Lung (tissue), 12 donors: ENCODE results near the gene PCDHB8. TPM values are rescaled to one million over a fixed set of nuclear protein-coding genes. Genes with fewer than 3 reads are reported as not detected.
"Not testable (repeated sequence)": the region's sequence is repeated elsewhere in the genome, so short reads cannot be mapped to it uniquely, and the experiment has no call there.

Source experiments
- ATAC-seq: fragments of 200-7000 bp; cut with Tn5 transposase; one replicate; pipeline ENCODE4 v1.9.1; 2020; ENCODE audit warnings: moderate number of reproducible peaks; ENCODE audit not compliant: insufficient read depth, low FRiP score
- DNase-seq, 3 donors: peaks; one replicate each; pipeline ENCODE4 v3.0.0-alpha.2; 2013 to 2017
- H3K27ac ChIP-seq, 2 donors: one replicate each; pipeline ENCODE4 v1.5.1; 2013; ENCODE audit warnings: mild to moderate bottlenecking in 2 of 2, moderate library complexity in 2 of 2, control low read depth in 1 of 2, inconsistent platforms in 1 of 2, low read depth in 1 of 2, low read length in 1 of 2
- H3K27me3 ChIP-seq, 3 donors: one replicate each; pipeline ENCODE4 v1.5.1; 2013; ENCODE audit warnings: low read length in 2 of 3; ENCODE audit not compliant: control insufficient read depth in 3 of 3, insufficient read depth in 3 of 3
- H3K36me3 ChIP-seq, 4 donors: one replicate each; pipeline ENCODE4 v1.5.1; 2013; ENCODE audit warnings: low read length in 4 of 4, mild to moderate bottlenecking in 1 of 4, moderate library complexity in 1 of 4; ENCODE audit not compliant: control insufficient read depth in 4 of 4, insufficient read depth in 4 of 4
- H3K4me1 ChIP-seq, 5 donors: one replicate each; pipeline ENCODE4 v1.5.1; 2013; ENCODE audit warnings: low read length in 5 of 5, mild to moderate bottlenecking in 2 of 5, moderate library complexity in 1 of 5; ENCODE audit not compliant: control insufficient read depth in 5 of 5, insufficient read depth in 5 of 5
- H3K4me3 ChIP-seq: one replicate; pipeline ENCODE4 v1.5.1; 2013; ENCODE audit warnings: mild to moderate bottlenecking, control low read depth, moderate library complexity
- H3K9ac ChIP-seq, 2 donors: one replicate each; pipeline ENCODE4 v1.5.1; 2013; ENCODE audit warnings: low read length in 2 of 2, control low read depth in 1 of 2; ENCODE audit not compliant: insufficient read depth in 1 of 2
- H3K9me3 ChIP-seq, 4 donors: one replicate each; pipeline ENCODE4 v1.5.1; 2013; ENCODE audit warnings: low read length in 3 of 4, mild to moderate bottlenecking in 1 of 4, moderate library complexity in 1 of 4; ENCODE audit not compliant: control insufficient read depth in 4 of 4, insufficient read depth in 3 of 4
- CTCF ChIP-seq: IDR thresholded peaks from 2 replicates; pipeline ENCODE4 v1.5.1; 2012; ENCODE audit warnings: mild to moderate bottlenecking; ENCODE audit errors: control extremely low read depth, extremely low read depth
- whole genome bisulfite sequencing, 2 donors: extraction: QIAGEN DNeasy Blood & Tissue Kit; methylation state at CpG; one replicate each; pipeline ENCODE4 v1.1.7; 2013; 5-methylcytosine and 5-hydroxymethylcytosine counted together
- polyA plus RNA-seq, 2 donors: library from polyadenylated mRNA; stranded (reverse); fragments of 200-250 nt; gene quantifications; one replicate each; pipeline ENCODE4 v1.2.1, GENCODE V29; 2013
- total RNA-seq, 2 donors: library from RNA; depleted of rRNA in 1 of 2; stranded (reverse); fragments of >200 nt in 1 of 2; gene quantifications; one replicate each; pipeline ENCODE4 v1.2.1, GENCODE V29; 2014 to 2021
- donor health status: control.
- donor health status: control.
- donor health status: Bipolar disorder and iron deficiency.
- donor health status: healthy.
- donor health status: DM: yes; HTN: yes; CAD: no.

Gene PCDHB8
- total and polyA plus RNA-seq, 4 donors, result 0.04 to 3.5 (median 1.3) TPM

GRCh38 chr5:141192110-141192725, 14.6 kb downstream of the PCDHB8 start, which contains the start of gene PCDHB10:
Gene PCDHB10, plus strand, starts transcription at chr5:141192353. Its CDS starts 200 bp downstream, at chr5:141192553.
- Histone ChIP-seq H3K4me3 (no peak within 1 kb of the TSS), H3K27me3 (no peaks in the 10 kb centered on the region), H3K4me1 (no peaks in the 10 kb centered on the region), H3K9ac (peak within 1 kb of the TSS in 1 of 2 donors; percentile 62), H3K36me3 (no peaks in the 10 kb centered on the region), H3K27ac (no peak within 1 kb of the TSS), H3K9me3 (peaks cover 0 to 21% (median 11%) of the 10 kb centered on the region in 4 donors)
- peak; percentile 44 to 56 (median 56) for DNase-seq
- ATAC-seq, result no peak
- WGBS, 2 donors, result 7 to 9% methylated on average over 10 of the region's 10 CpGs
- no peak for TF ChIP-seq CTCF

- not testable (repeated sequence) for ATAC-seq
Observed at GRCh38 chr5:141194332-141194731, 16.7 kb downstream of the PCDHB8 start.

GRCh38 chr5:141196363-141196762, 18.8 kb downstream of the PCDHB8 start:
- Histone ChIP-seq H3K4me1 (peaks cover 0 to 1% (median 0%) of the 10 kb centered on the region in 5 donors), H3K9me3 (peaks cover 0 to 31% (median 21%) of the 10 kb centered on the region in 4 donors), H3K27ac (no peak overlapping the region), H3K4me3 (no peak overlapping the region), H3K36me3 (no peaks in the 10 kb centered on the region), H3K27me3 (no peaks in the 10 kb centered on the region), H3K9ac (no peak overlapping the region)
- no peak for TF ChIP-seq CTCF
- 39 to 41% methylated on average over 3 of the region's 3 CpGs for WGBS, 2 donors
- DNase-seq (no peak), ATAC-seq (no peak)

More at GRCh38 chr5:141194332-141194731, 16.7 kb downstream of the PCDHB8 start:
- not testable (repeated sequence) for H3K36me3 ChIP-seq, H3K4me3 ChIP-seq, H3K9ac ChIP-seq, H3K4me1 ChIP-seq, H3K27ac ChIP-seq, H3K27me3 ChIP-seq, DNase-seq
- 24 to 26% methylated on average over 3 to 33 of the region's 37 CpGs for WGBS, 2 donors
- H3K9me3 ChIP-seq, result peaks cover 0 to 24% (median 14%) of the 10 kb centered on the region in 4 donors

- peaks cover 0 to 1% (median 0%) of the 10 kb centered on the region in 5 donors for H3K4me1 ChIP-seq
- H3K9me3 ChIP-seq, result peaks cover 0 to 31% (median 21%) of the 10 kb centered on the region in 4 donors
- peak within 1 kb of the TSS; percentile 22 for H3K4me3 ChIP-seq
- WGBS, 2 donors, result 28 to 39% methylated on average over 21 of the region's 21 CpGs
- H3K27me3 ChIP-seq, result no peaks in the 10 kb centered on the region
- no peak for TF ChIP-seq CTCF
- peak within 1 kb of the TSS in 1 of 2 donors; percentile 17 for H3K9ac ChIP-seq
- no peaks in the 10 kb centered on the region for H3K36me3 ChIP-seq
- no peak for ATAC-seq
- H3K27ac ChIP-seq, result no peak within 1 kb of the TSS
- DNase-seq, result peak in 2 of 3 donors; percentile 38 to 52
Observed at GRCh38 chr5:141199359-141200235, 22.0 kb downstream of the PCDHB8 start, which contains the start of gene PCDHB11. Gene PCDHB11, plus strand, starts transcription at chr5:141199627. Its CDS starts 148 bp downstream, at chr5:141199775.

GRCh38 chr5:141201126-141201525, 23.5 kb downstream of the PCDHB8 start:
- H3K9me3 ChIP-seq, result peaks cover 0 to 32% (median 19%) of the 10 kb centered on the region in 4 donors
- H3K36me3 ChIP-seq, H3K27me3 ChIP-seq, ATAC-seq, DNase-seq, H3K27ac ChIP-seq, H3K9ac ChIP-seq, H3K4me3 ChIP-seq, H3K4me1 ChIP-seq: not testable (repeated sequence)
- 28 to 29% methylated on average over 22 to 27 of the region's 38 CpGs for WGBS, 2 donors
